Neutrophil (primary cell): Measurements from ENCODE around the gene SLC16A3.

Experiments used
- H3K27ac ChIP-seq: fragments of 200-600 bp; sonication (generic); 2 replicates; pipeline ENCODE4 v1.5.1; 2016; ENCODE audit warnings: mild to moderate bottlenecking, moderate library complexity
- H3K27me3 ChIP-seq: fragments of 200-600 bp; sonication (generic); 2 replicates; pipeline ENCODE4 v1.6.0; 2016; ENCODE audit warnings: mild to moderate bottlenecking
- H3K36me3 ChIP-seq: fragments of 200-600 bp; sonication (generic); 2 replicates; pipeline ENCODE4 v1.5.1; 2017
- H3K4me1 ChIP-seq, 2 experiments: fragments of 200-600 bp in 1 of 2; sonication (generic) in 1 of 2; 1 replicate in 1 of 2; 2 replicates in 1 of 2; pipeline versions ENCODE4 v1.5.1 to v1.6.1; 2013 to 2016; ENCODE audit warnings: low read depth in 1 of 2, low read length in 1 of 2, mild to moderate bottlenecking in 1 of 2, moderate library complexity in 1 of 2; ENCODE audit not compliant: control insufficient read depth in 1 of 2, insufficient read depth in 1 of 2
- H3K4me3 ChIP-seq, 2 experiments: fragments of 200-600 bp in 1 of 2; sonication (generic) in 1 of 2; 1 replicate in 1 of 2; 2 replicates in 1 of 2; pipeline ENCODE4 v1.5.1; 2013 to 2016; ENCODE audit warnings: low read depth in 1 of 2, low read length in 1 of 2, mild to moderate bottlenecking in 1 of 2, moderate library complexity in 1 of 2
- H3K9me3 ChIP-seq: fragments of 200-600 bp; sonication (generic); 2 replicates; pipeline ENCODE4 v1.5.1; 2016
- CTCF ChIP-seq: fragments of 200-600 bp; sonication (generic); IDR thresholded peaks from 2 replicates; pipeline ENCODE4 v1.5.1; 2016; ENCODE audit warnings: antibody characterized with exemption

SLC16A3 gene

GRCh38 chr17:82281502-82282238 is 52.8 kb downstream of the SLC16A3 start:
- H3K4me1 ChIP-seq = peaks cover 40 to 44% of the 10 kb centered on the region in 2 experiments
- peaks cover 7% of the 10 kb centered on the region for H3K36me3 ChIP-seq
- no peaks in the 10 kb centered on the region for H3K9me3 ChIP-seq
- no peak overlapping the region for H3K4me3 ChIP-seq
- H3K27me3 ChIP-seq = no peaks in the 10 kb centered on the region
- no peak for TF ChIP-seq CTCF
- H3K27ac ChIP-seq = no peak overlapping the region

GRCh38 chr17:82282239-82283207 is 53.7 kb downstream of the SLC16A3 start:
- TF ChIP-seq CTCF = no peak
- H3K36me3 ChIP-seq = peaks cover 7% of the 10 kb centered on the region
- no peak overlapping the region for H3K4me3 ChIP-seq
- H3K4me1 ChIP-seq = peaks cover 40% of the 10 kb centered on the region in 2 experiments
- no peak overlapping the region for H3K27ac ChIP-seq
- no peaks in the 10 kb centered on the region for H3K9me3 ChIP-seq
- H3K27me3 ChIP-seq = no peaks in the 10 kb centered on the region

GRCh38 chr17:82283208-82283749 is 54.4 kb downstream of the SLC16A3 start:
- no peaks in the 10 kb centered on the region for H3K9me3 ChIP-seq
- H3K27ac ChIP-seq = no peak overlapping the region
- H3K36me3 ChIP-seq = peaks cover under 1% of the 10 kb centered on the region
- no peak for TF ChIP-seq CTCF
- H3K4me3 ChIP-seq = no peak overlapping the region
- H3K27me3 ChIP-seq = no peaks in the 10 kb centered on the region
- H3K4me1 ChIP-seq = peaks cover 32 to 33% of the 10 kb centered on the region in 2 experiments

GRCh38 chr17:82285141-82285540 is 56.3 kb downstream of the SLC16A3 start:
- no peak overlapping the region for H3K4me3 ChIP-seq
- H3K27ac ChIP-seq = no peak overlapping the region
- no peaks in the 10 kb centered on the region for H3K9me3 ChIP-seq
- peaks cover 14 to 15% of the 10 kb centered on the region in 2 experiments for H3K4me1 ChIP-seq
- H3K27me3 ChIP-seq = no peaks in the 10 kb centered on the region
- H3K36me3 ChIP-seq = no peaks in the 10 kb centered on the region
- TF ChIP-seq CTCF = no peak

GRCh38 chr17:82287013-82287867 is 58.4 kb downstream of the SLC16A3 start:
- Histone ChIP-seq H3K27ac (no peak overlapping the region), H3K4me1 (peaks cover 11 to 12% of the 10 kb centered on the region in 2 experiments), H3K36me3 (no peaks in the 10 kb centered on the region), H3K4me3 (no peak overlapping the region), H3K27me3 (no peaks in the 10 kb centered on the region), H3K9me3 (no peaks in the 10 kb centered on the region)
- no peak for TF ChIP-seq CTCF
